Left lobe of liver (tissue), 2 donors: Measurements from ENCODE around the gene MESP2. TPM values are rescaled to one million over a fixed set of nuclear protein-coding genes. Genes with fewer than 3 reads are reported as not detected.

ENCODE experiments used
- ATAC-seq: fragments of 200-7000 bp; cut with Tn5 transposase; one replicate; pipeline ENCODE4 v1.9.1; 2020; ENCODE audit warnings: mild to moderate bottlenecking, moderate library complexity
- DNase-seq: peaks from one replicate; pipeline ENCODE4 v3.0.0-alpha.2; 2020; ENCODE audit warnings: low spot score
- total RNA-seq: library from RNA; stranded (reverse); gene quantifications from one replicate; pipeline ENCODE4 v1.2.1, GENCODE V29; 2021
- donor health status: DM: no; HTN: no; CAD: no; lungs with moderate emphysema.
- donor health status: DM: no; HTN: yes; CAD: no.

MESP2 gene
- total RNA-seq, 1 donor from 2014 or later = 0.15 TPM

DNA sequence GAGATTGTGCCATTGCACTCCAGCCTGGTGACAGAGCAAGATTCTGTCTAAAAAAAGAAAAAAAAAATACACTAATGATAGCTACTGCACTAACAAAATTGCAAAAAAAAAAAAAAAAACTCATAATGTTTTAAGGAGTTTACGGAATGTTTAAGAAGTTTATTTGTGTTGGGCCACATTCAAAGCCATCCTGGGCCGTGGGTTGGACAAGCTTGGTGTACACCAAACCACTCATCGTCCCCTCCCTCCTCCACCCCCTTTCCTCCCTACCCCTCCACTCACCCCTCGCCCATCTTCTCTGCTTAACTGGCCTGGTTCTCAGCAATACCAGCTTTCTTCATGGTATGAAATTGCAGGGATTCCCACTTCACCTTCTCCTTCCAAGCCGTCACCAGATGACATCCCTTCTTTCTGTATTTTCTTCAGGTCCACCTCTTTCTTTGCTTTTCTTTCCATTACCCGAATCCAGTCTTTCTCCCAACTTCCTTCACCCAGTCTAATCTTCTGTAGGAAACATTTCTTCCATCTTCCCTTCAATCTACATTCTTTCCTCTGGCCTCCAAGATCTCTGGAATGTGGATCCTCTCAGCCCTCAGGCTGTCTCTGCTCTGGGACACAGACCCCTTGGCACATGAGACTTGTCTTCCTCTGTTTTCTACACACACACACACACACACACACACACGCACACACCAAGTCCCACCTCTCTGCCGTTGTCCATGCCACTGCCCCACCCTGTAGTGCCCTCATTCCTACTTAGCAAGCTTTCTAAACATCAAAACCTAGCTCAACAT lies 21.6 kb upstream of the MESP2 start:
- no peak for ATAC-seq
- DNase-seq = no peak

DNA sequence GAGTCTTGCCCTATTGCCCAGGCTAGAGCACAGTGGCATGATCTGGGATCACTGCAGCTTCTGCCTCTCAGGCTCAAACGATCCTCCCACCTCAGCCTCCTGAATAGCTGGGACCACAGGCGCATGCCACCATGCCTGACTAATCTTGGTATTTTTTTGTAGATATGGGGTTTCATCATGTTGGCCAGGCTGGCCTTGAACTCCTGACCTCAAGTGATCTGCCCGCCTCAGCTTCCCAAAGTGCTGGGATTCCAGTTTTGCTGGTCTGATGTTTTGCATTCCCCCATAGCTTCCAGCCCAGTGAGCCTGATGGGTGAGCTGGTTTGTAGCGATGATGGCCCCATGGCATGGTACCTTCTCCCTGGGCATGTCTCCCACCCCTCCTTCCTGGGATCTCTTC lies 20.4 kb upstream of the MESP2 start:
- ATAC-seq = no peak
- no peak for DNase-seq

DNA sequence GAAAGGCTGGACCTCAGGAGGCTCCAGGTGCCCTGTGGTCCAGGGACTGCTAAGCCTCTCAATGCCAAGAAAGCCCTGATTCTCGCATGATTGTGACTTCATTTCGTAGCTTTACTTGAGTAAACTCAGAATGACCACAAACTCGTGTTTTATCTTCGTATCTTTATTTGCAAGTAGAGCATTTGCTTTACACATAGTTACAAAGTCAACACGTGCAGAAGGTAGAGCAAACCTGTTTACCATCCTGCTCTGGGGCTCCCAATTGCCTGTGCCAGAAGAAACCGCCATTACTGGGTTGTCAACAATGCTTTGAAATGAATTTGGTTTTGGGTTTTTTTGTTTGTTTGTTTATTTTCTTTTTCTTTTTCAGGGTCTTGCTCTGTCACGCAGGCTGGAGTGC lies 19.2 kb upstream of the MESP2 start:
- ATAC-seq = no peak
- DNase-seq = no peak

DNA sequence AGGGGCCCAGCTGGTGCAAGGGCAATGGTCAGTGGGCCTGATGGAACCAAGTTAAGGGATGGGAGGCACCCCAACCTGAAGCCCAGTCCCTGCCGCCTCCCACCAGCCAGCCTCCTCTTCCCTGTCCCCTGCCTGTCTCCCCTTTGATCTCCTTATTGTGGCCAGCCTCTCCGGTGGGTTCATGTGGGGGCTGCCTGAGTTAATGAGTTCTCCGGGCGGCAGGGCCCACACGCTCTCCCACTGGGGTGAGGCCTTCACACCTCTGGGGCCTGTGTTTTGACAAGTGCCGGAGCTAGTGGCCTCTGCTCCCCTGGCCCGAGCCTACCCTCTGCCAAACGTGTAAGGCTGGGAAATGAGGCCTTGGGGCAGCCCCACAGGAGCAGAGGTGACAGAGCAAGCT lies 17.8 kb upstream of the MESP2 start:
- DNase-seq (no peak), ATAC-seq (no peak)

DNA sequence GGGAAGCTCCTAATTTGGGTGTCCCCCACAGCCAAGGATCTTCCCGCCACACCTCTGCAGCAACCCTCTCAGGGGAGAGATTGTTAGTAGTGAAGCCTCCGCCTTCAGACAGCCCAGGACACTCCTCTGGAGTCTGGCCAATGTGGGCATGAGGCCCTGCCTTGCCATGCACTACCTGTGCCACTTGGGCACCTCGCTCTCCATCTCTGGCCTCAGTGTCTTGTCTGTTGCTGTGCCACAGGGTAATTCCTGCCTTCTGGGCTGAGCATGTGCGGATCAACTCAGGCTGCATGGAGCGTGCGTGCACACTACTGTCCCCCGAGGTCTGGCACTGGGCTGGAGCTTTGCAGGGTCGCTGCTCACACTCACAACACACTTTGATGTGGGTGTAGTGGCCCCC lies 17.2 kb upstream of the MESP2 start:
- ATAC-seq = no peak
- DNase-seq = no peak

DNA sequence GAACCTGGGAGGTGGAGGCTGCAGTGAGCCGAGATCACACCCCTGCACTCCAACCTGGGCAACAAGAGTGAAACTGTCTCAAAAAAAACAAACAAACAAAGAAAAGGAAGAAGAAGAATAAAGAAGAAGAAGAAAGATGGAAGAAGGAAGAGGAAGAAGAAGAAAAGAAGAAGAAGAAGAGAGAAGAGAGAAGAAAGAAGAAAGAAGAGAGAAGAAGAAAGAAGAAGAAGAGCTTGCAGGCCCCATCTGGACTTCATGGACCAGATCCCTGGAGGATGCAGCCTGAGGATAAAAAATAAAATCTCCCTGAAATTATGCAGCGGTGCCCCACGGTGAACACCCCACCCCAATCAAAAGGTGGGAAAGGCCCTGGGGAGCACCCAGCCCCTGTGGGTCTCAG lies 16.3 kb upstream of the MESP2 start:
- no peak for ATAC-seq
- no peak for DNase-seq

DNA sequence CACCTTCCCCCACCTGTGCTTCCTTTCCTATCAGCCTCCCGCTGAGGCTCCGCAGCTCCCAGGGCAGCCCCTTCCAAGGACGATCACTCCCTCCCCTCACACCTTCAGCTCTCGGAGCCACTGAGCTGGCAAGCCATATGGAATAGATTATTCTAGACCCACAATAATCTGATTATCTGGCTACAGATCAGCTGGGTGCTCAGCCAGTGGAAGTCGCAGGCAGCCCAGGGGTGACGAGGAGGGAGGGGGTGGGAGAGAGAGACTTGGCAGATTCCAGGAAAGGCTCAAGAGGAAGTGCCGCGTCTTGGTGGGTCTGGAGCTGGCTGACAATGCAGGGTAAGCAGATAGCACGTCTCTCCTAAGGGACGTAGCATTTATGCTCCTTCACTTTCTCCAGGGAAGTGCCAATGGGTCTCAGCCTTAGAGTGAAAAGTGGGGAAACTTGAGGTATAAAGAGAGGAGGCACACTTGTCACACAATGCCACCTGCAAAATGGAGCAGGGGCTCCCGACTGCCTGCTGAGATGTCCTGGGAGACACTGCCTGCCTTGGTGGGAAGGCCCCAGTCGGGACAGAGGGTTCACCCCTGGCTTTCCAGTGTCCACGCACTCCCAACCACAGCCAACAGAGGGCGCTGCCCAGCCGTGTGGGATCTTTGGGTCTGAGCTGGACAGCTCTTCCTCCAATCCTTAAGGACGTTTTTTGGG lies 15.7 kb upstream of the MESP2 start:
- DNase-seq (peak; percentile 80), ATAC-seq (peak; percentile 89)

DNA sequence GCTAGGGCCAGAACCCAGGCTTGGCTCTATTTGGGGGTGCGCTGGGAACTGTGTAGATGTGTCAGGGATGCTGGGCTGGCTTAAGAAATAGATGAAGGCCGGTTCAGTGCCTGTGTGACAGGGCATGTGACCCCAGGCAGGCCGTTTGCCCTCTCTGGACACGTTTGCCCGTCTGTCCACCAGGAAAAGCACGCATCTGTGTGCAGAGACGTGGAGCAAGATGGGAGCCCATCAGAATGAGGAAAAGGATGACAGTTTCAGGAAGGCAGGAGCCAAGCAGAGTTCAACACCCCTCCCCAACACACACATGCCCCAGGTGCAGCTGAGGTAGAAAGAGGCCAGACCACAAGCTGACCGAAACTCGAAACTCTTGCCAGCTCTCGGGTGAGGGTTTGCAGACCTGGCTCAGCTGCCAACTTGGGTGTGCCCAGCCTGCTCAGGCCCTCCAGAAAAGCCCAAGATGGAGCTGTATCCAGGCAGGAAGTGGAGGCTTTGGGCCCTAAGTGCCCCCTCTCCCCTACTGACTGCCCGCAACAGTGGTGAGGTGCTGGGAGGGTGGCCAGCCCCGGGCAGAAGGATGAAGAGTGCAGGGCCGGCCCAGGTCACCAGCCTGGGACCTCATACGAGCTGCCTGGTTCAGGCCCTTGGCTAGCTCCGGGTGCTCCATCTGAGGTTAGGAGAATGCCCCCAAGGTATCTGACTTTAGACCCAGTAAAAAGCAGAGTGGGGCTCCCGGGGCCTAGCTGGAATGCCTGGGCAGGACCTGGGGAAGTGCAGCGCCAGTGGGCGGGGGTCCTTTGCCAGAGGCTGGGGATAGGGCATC lies 14.9 kb upstream of the MESP2 start:
- ATAC-seq = peak; percentile 67
- DNase-seq = no peak

DNA sequence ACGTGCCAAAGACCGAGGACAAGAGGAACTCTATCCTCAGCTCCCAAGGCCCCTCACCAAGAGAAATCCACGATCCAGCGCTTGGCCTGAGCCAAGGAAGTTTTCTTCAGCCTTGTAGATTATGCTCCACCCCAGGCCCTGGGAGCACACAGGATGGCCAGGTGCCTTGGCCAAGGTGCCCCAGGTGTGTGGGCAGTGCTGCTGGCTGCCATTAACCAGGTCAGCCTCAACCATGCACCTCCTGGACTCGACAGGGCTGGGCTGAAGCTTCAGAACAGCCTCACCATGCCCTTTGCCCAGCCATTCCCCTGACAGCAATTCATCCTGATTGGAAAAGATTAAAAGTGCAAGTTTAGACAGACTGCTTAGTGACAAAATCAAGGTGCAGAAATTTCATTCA lies 14.2 kb upstream of the MESP2 start:
- DNase-seq (peak; percentile 74), ATAC-seq (peak; percentile 76)

DNA sequence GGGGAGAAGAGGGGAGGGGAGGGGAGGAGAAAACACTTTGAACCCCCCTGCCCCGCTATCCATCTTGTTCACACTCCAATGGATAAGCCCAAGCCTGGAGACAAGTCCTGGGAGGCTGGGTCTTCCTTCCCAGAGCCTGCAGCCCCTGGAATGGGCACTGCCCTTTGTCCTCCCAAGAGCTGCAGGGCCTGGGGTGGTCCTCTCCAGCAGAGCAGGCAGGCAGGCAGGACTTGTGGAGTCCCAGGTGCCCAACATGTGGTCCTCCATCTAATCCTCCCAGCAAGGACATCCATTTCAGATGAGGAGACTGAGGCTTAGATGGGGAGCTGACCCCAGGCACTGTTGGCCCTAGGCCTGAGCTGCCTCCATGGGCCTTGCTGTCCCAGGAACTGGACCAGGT lies 10.4 kb upstream of the MESP2 start:
- DNase-seq = no peak
- no peak for ATAC-seq

DNA sequence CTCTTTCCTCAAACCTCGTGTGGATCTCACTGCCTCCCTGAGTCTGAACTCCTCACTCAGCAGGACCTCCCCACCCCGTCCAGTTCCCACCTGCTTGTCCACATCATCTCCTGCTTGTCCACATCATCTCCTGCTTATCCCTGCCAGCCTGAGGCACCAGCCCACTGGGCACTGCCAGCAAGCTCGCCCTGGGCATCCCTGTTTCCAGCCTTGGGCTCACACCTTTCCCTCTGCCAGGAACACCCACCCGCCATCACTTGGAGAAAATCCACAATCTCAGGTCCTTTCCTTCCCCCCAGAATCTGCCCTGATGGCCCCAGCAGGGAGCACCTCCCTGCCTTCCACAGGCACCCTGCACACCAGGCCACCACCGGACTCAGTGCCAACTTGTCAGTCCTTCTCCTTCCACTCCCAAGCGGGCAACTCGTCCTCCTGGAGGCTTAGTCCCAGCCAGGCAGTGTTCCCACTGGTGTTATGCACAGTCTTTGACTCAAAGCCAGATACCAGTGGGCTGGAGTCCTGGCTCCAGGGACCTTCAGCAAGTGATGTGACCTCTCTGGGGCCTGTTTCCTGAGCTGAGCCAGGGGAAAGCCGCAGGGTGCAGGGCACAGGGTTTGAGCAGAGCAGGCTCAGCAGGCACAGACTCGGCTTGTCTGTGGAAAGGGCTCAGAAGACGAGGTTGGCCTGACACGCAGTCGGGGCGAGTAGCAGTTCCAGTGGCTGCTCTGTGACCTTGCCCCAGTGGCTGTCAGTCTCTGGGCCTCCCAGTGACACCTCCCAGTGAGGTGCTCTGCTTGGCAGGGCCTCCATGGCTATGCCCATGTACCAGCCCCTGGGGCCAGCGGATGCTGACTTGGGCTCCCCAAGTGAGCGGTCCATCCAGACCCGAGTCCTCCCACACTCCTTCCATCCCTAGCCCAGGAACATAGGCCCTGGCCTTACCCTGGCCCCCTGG lies 9.5 kb upstream of the MESP2 start:
- ATAC-seq = no peak

DNA sequence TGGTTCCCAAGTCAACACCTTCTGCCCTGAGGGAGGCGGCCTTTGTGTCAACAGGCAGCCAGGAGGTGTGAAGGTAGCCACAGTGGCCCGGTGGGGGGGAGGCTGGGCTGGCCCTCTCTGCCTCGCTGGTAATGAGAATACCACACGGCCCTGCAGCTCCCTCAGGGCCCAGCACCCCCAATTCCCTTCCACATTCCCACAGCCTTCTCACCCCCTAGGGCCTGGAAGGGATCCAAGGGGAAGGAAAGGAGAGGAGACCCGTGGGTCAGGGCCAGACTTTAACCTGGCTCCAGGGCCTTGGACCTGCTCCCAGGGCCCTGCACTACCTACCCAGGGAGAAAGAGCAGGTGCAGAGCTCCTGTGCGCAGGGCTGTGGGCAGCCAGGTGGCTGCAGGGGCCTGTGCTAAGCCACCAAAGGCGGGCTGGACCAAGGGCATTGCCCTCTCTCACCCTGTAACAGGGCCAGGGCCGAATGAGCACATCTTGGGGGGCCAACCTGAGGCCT lies 8.7 kb upstream of the MESP2 start:
- peak; percentile 69 for DNase-seq
- ATAC-seq = peak; percentile 83

More for the DNA sequence above, 9.5 kb upstream of the MESP2 start:
- DNase-seq = no peak

DNA sequence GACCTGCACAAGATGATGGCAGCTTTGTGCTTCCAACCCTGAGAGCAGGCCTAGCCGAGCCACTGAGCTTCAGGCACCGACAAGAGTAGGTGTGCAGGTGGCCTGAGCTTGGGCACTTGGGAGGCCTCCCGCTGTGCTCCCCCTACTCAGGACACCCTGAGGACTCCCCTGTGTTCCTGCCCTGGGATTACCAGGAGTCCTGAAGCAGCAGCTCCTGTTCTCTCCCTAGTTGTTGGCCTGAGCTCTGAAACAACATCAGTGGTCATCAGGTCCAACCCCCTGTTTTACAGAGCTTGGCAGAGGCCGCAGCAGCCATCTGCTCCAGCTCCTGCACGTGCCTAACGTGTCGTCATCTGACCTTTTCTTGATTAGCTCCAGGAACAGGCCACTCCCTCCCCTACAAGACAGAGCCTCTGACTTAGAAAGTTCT lies 8.0 kb upstream of the MESP2 start:
- DNase-seq = peak; percentile 78
- ATAC-seq = peak; percentile 85

DNA sequence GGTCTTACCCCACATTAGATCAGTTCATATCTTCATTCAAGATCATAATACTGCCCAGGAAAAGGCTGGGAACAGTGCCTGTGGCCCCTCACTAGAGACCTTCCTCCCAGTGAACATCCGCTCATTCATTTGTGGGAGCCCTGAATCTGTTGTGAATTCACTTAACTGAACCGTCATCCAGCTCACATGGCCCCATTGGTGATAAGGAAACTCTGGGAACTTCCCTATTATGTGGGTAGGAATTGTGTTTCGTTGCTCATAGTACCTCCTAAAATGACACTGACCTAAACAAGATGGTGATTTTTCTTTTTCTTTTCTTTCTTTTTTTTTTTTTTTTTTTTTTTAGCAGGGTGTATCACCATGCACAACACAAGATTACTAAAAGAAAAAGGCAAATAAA lies 6.8 kb upstream of the MESP2 start:
- ATAC-seq (no peak), DNase-seq (no peak)

DNA sequence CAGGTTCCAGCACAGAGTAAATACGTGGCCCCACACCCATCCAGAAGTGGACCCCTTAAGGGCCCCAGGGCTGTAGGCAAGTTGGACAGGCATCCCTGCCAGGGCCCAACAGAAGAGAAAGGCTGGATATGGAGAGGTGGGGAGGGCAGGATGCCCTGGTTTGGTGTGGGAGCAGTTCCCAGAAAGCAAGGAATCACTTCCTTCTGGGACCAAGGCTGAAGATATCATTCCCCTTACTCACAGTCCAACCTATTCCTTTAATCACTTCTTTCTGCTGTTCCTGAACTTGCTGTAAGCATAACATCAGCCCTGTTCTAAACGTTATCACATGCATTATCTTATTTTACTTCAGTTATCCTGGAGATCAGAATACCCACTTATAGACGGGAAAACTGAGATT lies 6.1 kb upstream of the MESP2 start:
- DNase-seq = no peak
- ATAC-seq = no peak

DNA sequence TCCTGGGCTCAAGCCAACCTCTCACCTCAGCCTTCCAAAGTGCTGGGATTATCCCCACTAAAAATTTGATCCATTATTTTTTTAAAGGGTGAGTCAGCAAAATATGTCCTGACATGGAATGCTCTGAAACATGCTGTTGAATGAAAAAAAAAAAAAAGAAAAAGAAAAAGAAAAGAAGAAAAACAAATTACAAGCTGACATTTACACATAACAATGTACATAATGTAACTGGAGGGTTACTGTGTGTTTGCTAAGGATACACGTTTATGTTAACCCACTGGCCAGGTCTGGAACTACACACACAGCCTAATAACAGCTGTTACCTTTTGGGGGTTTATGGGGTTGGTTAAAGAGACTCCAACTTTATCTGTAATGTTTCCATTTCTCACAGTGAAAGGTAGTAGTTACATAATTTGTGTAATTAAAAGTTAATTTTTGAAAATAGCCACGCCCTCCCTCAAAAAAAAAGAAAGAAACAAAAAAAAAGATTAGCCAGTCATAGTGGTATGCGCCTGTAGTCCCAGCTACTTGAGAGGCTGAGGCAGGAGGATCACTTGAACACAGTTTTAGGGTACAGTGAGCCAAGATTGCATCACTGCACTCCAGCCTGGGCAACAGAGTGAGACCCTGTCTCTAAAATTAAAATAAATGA lies 3.1 kb upstream of the MESP2 start:
- peak; percentile 8 for ATAC-seq

DNA sequence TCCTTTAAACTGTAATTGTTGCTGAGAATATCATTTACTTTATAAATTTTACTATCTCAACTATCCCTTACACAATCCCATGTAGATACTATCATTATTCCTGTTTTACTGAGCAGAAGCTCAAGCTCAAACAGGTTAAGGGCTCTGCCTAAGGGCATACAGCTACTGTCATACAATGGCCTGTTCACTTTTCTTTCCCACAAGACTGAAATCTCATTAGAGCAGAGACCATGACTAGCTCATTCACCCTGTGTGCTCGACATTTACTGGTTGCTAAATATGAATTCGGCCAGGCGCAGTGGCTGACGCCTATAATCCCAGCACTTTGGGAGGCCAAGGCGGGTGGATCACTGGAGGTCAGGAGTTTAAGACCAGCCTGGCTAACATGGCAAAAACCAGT lies 1.6 kb upstream of the MESP2 start:
- ATAC-seq (no peak), DNase-seq (no peak)

More for the DNA sequence above, 3.1 kb upstream of the MESP2 start:
- no peak for DNase-seq

DNA sequence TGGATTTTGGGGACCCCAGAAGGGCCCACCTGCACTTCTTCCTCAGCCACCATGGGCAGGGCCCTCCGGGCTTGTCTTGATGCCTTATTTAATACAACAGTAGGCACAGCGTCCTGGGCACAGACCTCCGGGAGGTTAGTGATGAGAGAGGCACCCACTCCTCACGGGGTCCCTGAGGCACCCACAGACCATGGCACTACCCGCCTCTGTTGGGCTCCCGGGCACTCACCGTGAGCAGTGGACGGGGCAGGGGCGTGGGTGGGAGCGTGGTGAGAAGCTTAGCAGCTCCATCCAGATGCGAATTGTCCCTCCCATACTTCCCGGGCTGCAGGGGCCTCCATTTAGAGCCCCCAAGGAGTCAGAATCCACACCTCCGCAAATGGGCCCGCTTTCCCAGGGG lies 317 bp upstream of the MESP2 start:
- DNase-seq (no peak), ATAC-seq (no peak)

DNA sequence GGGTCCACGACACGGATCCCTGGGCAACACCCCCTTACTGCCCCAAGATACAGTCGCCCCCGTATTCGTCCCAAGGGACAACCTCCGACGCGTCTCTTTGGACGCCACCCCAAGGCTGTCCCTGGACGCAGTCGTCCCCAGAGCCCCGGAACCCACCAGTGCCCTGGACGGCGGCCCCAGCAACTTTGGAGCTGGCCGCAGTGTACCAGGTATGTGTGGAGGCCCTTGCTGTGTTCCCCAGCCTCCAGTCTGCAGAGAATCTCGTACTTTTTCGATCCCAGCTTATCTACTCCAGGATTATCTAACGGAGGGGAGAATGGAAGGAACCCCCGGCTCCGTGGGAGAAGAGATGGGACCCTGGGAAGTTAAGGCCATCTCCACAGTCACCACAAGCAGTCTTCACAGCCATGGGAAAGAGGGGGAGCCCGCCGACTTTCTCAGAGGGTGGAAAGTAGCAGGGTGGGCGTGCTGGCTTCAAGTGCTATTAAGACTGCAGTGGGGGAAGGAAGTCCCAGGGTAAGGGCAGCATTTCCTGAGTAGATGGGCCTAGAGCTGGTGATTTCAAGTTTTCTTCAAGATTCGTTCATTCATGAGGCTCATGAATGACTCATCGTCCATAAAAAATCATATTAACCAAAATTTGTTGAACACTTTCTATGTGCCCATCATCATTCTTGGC lies 1.1 kb downstream of the MESP2 start:
- DNase-seq (no peak), ATAC-seq (no peak)
